SIG-M5 (cell line): ENCODE measurements around the gene ZNF358.

Experiments
- DNase-seq: peaks from one replicate; lab custom pipeline; 2025; lab: John Stamatoyannopoulos, UW

The ZNF358 gene

GRCh38 chr19:7489609-7490044, 26.3 kb upstream of the ZNF358 start:
- no peak for DNase-seq

DNA sequence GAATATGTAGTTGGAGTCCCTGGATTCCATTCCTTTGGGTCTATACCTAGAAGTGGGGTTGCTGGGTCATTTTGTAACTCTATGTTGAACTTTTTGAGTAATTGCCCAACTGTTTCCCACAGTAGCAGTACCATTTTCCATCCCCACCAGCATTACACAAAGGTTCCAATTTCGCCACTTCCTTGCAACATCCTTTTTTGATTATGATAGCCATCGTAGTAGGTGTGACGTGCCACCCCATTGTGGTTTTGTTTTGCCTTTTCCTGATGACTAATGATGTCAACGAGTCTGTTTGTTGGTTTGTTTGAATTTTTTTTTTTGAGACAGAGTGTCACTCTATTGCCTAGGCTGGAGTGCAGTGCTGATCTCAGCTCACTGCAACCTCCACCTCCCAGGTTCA, 23.8 kb upstream of the ZNF358 start:
- DNase-seq, result peak; percentile 91

- DNase-seq, result no peak
Measured at GRCh38 chr19:7492558-7492957, 23.3 kb upstream of the ZNF358 start.

GRCh38 chr19:7494416-7495098, 21.3 kb upstream of the ZNF358 start:
- no peak for DNase-seq

DNA sequence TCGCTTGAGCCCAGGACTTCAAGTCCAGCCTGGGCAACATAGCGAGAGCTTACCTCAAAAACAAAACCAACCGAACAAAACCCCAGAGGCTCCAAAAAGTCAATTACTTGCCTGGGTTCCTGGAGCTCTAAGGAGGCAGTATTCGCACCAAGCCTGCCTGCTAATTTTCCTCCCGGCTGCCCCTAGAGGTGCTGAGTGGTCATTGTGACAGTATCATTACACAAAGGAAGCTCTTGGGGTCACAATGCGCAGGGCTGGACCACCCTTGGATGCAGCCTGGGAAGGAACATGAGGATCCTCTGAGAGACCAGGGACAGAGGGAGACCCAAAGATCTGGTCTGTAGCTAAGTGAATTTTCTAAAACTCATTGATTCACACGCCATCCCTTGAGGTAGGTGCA, 18.6 kb upstream of the ZNF358 start:
- DNase-seq, result no peak

DNA sequence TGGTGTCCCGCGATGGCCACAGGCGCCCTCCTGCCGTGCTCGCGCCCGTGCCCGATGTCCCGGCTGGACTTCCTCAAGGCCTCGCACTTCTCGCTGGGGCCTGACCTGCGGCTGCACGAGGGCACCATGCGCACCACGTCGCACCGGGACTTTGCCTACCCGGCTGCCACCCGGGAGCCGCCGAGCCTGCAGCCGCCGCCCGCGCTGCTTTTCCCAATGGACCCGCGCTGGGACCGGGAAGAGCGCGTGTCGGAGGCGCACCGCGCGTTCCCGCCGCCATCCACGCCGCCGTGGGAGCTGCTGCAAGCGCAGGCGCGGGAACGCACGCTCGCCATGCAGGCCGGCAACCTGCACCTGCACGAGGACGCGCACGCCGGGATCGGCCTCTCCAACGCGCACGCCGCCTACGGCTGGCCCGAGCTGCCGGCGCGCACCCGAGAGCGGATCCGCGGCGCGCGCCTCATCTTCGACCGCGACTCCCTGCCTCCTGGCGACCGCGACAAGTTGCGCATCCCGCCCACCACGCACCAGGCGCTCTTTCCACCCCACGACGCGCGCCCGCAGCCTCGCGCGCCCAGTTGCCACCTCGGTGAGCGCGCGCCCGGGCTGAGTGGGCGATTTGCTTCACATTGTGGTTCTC, 15.0 kb upstream of the ZNF358 start:
- DNase-seq, result no peak

GRCh38 chr19:7502552-7502951, 13.4 kb upstream of the ZNF358 start:
- no peak for DNase-seq

GRCh38 chr19:7504684-7505083, 11.2 kb upstream of the ZNF358 start:
- DNase-seq, result no peak

DNA sequence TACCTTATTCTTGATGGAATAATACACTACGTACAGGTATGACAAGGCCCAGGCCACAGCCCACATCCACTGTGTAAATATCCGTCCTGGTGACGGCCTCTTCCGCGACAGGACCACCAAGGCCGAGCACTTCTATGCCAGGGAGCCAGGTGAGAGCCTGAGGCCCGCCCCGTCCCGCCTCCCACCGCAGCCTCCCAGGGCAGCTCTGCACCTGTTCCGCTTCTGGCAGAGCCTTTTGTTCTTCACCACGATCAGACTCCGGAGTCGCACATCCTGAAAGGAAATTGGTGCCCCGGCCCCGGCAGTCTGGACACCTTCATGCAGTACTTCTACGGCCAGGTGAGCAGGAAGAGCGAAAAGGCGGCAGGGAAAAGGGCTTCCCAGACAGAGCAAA, 10.6 kb upstream of the ZNF358 start:
- DNase-seq, result no peak

DNA sequence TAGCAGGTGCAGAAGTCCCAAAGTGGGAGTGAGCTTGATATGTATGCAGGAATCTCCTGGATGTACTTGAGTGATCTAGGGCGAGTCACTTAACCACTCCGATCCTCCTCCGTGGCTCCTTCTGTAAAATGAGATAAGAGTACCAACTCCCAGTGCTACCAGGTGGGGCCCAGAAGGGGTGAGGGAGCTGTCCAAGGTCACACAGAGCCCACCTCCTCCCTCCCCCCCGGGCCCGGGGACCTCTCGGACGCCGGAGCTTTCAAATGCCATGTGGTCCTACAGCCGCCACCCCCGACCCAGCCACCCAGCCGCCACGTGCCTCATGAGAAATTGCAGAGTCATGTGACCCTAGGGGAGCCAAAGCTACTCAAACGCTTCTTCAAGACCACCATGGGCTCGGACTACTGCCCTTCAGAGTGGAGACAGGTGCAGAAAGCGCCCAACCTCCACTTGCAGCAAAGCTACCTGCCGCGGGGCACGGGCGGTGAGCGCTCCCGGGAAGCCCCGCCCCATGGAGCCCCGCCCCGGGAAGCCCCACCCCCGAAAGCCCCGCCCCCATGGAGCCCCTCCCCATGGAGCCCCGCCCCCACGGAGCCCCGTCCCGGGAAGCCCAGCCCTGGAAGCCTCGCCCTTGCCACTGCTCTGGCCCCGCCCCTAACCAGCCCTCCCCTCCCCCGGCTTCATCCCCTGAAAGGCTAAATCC, 10.1 kb upstream of the ZNF358 start:
- no peak for DNase-seq

DNA sequence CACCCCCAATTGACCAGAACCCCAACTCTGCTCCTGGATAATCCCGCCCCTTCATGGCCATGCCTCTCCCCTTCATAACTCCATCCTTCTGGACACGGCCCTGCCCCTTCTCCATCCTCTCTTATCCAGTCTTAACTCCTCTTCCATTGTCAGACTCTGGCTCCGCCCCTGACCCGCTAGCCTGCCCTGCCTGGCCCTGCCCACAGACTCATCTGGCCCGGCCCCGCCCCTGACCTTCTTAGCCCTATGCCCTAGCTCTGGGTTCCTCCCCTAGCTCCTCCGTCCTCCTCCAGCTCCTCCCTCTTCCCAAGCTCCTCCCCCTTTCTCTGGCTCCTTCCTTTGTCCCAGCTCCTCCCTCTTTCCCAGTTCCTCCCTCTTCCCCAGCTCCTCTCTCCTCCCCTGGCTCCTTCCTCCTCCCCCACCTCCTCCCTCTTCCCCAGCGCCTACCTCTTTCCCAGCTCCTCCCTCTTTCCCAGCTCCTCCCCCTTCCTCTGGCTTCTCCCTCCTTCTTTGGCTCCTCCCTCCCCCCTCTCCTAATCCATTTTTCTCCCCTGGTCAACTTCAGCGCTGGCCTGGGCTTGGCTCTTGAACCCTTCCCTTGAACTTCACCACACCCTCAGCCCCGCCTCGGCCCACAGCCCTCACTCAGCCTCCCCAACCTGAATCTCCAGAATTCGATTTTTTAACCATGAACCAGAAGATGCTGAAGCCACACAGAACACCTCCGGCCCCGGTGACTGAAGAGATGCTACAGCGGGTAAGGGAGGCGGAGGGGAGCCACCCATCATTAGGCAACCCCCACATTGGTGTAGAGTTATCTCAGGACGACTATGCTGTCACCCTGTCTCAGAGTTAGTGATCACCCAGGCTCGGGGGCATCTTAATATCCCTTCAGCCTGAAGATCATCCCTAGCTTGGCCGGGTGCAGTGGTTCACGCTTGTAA, 9.2 kb upstream of the ZNF358 start:
- DNase-seq, result no peak

DNA sequence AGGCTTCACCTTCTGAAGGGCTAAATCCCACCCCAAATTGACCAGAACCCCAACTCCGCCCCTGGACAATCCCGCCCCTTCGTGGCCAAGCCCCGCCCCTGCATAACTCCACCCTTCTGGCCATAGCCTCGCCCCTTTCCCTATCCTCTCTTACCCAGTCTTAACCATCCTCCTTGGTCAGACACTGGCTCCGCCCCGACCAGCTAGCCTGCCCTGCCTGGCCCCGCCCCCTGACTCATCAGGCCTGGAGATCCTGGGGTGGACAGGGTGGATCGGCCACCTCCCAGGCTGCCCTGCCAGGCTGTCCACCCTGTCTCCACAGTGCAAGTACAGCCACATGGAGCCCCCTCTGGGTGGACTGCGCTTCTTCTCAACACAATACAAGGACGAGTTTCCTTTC, 8.0 kb upstream of the ZNF358 start:
- DNase-seq, result no peak

DNA sequence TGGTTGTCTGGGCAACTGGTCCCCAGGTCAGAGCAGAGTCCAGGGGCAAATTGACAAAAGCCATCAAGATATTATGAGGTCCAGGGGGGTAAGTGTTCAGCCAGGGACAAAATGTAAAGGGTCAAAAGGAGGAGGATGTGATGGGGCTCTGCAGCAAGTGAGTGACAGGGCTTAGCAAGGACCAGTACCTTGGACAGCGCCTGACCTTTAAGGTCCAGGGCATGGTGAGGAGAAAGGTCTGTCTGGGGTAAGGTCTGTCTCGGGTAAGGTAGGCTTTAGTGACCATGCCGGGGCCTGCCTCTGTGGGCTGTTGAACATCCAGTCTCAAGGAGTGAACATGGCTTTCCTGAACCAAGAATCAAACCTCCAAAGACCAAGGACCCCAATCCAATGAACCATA, 6.3 kb upstream of the ZNF358 start:
- DNase-seq, result no peak

DNA sequence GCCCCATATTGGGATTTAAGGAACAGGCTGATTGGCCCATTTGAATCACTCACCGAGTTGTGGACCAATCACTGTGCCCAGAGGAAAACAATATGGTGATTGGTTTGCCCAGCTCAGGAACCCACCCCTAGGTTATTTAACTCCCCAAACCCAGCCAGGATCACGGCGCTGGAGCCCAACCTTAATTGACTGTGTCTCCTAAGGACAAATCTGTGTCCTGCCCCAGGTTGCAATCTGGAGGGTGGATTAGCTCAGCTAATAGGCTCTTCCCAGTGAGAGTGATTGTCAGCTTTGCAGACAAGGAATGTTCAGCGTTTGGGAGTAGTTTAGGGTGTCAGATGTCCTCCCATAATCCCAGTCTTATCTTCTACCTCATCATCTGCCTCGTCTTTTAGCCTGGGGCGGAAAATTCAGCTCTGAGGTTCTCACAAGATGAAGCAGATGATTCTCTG, 3.5 kb upstream of the ZNF358 start:
- DNase-seq, result no peak

DNA sequence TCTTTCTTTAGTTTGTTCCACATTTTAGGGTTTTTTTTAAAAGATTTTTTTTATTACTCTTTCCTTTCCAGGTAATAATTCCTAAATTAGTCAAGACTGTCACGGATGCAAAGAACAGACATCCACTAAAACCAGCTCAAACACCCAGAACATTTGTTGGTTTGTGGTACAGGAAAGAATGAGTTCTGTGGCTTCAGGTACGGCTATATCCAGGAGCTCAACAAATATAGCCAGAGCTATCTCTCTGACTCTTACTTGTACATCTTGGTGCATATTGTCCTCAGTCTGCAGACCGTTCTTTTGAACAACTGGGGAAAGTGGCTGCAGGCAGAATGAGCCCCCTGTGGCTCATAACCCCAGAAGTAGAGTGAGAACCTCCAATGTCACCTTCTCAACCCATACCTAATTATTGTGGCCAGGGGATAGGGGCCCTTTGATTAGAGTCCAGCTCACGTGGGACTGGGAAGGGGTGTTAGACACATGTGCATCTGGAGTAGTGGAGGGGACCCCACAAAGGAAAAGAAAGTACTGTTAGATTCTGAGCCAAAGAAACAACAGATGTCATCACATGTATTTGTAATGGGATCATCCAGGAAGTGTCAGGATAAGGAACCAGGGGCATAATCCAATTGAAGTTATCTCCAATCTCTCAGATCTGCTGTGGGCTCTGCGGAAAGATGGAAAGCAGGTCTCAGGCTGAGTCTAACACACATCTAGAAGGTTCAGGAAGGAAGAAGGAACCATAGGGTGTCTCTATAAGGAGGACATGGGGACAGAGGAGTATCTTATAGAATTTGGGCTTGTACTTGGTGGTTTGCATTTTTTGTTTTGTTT, 1.9 kb upstream of the ZNF358 start:
- DNase-seq, result no peak

- DNase-seq, result no peak
Measured at GRCh38 chr19:7515110-7515644, 726 bp upstream of the ZNF358 start.

DNA sequence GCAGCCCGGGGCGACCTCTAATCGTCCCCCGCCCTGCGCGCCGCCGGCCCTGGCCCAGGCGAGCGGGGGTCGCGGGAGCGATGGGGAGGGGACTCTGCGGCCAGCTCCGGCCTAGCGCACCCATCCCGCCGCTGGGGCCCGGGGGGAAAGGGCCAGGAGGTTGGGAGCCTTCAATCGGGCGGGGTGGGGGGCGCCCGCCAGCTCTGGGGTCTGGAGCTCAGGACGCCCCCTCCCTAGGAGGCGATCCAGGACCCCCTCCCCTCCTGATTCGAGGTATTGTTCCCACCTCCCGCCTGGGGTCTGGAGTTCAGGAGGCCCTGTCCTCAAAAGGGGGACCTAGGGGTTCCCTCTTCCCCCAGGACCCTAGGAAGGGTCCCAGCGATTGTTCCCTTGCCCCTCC, 430 bp downstream of the ZNF358 start:
- no peak for DNase-seq

DNA sequence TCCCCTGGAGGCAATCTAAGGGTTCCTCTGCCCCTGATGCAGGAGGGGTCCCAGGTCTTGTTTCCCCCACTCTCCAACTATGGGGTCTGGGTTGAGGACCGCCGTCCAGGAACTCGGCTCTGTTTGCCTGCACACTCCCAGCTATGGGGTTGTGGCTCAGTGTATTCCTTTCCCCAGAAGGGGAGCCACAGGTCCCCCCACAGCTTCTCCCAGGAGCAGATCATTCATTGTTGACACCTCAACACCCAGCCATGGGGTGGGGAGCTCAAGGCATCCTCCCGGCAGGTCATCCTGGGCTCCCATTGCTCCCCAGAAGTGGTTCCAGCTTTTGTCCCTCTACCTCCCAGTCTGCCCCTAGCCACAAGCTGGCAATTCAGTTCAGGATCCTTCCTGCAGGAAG, 975 bp downstream of the ZNF358 start:
- DNase-seq, result no peak

DNA sequence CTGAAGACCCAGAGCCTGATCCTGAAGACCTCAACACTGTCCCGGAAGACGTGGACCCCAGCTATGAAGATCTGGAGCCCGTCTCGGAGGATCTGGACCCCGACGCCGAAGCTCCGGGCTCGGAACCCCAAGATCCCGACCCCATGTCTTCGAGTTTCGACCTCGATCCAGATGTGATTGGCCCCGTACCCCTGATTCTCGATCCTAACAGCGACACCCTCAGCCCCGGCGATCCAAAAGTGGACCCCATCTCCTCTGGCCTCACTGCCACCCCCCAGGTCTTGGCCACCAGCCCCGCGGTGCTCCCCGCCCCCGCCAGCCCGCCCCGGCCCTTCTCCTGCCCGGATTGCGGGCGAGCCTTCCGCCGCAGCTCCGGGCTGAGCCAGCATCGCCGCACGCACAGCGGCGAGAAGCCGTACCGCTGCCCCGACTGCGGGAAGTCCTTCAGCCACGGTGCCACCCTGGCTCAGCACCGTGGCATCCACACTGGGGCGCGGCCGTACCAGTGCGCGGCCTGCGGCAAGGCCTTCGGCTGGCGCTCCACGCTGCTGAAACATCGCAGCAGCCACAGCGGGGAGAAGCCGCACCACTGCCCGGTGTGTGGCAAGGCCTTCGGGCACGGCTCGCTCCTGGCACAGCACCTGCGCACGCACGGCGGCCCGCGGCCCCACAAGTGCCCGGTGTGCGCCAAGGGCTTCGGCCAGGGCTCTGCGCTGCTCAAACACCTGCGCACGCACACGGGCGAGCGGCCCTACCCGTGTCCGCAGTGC, 3.6 kb downstream of the ZNF358 start:
- DNase-seq, result no peak
